GM12864 (cell line): Measurements from ENCODE around the gene REEP5.
"Not testable (repeated sequence)": the region's sequence is repeated elsewhere in the genome, so short reads cannot be mapped to it uniquely, and the experiment has no call there.

Source experiments
- DNase-seq: peaks from one replicate; pipeline ENCODE4 v3.0.0-alpha.2; 2011; ENCODE audit warnings: low read depth
- H3K4me3 ChIP-seq: 2 replicates; pipeline ENCODE4 v1.5.1; 2011; ENCODE audit warnings: mild to moderate bottlenecking, low read depth, low read length, control low read depth
- CTCF ChIP-seq: IDR thresholded peaks from 2 replicates; pipeline ENCODE4 v1.5.1; 2011; ENCODE audit warnings: low read depth, mild to moderate bottlenecking, moderate library complexity, low read length, control low read depth, inconsistent platforms; ENCODE audit errors: missing control alignments

REEP5 gene

GRCh38 chr5:112908854-112909253 lies 13.2 kb downstream of the REEP5 start:
- TF ChIP-seq CTCF, result no peak
- no peak overlapping the region for H3K4me3 ChIP-seq
- DNase-seq, result no peak

- TF ChIP-seq CTCF, result no peak
- no peak for DNase-seq
- H3K4me3 ChIP-seq, result no peak overlapping the region
These were observed 14.8 kb downstream of the REEP5 start for GRCh38 chr5:112907166-112907631.

GRCh38 chr5:112906637-112907036 lies 15.4 kb downstream of the REEP5 start:
- TF ChIP-seq CTCF, result no peak

GRCh38 chr5:112904996-112905395 lies 17.0 kb downstream of the REEP5 start:
- not testable (repeated sequence) for DNase-seq, H3K4me3 ChIP-seq

More at GRCh38 chr5:112906637-112907036, 15.4 kb downstream of the REEP5 start:
- H3K4me3 ChIP-seq, result no peak overlapping the region
- no peak for DNase-seq

GRCh38 chr5:112902561-112902960 lies 19.5 kb downstream of the REEP5 start:
- no peak for DNase-seq
- H3K4me3 ChIP-seq, result no peak overlapping the region
- no peak for TF ChIP-seq CTCF

GRCh38 chr5:112895682-112896081 lies 26.3 kb downstream of the REEP5 start:
- no peak overlapping the region for H3K4me3 ChIP-seq
- TF ChIP-seq CTCF, result no peak
- DNase-seq, result no peak

GRCh38 chr5:112892776-112893175 lies 29.3 kb downstream of the REEP5 start:
- TF ChIP-seq CTCF, result no peak
- no peak overlapping the region for H3K4me3 ChIP-seq
- no peak for DNase-seq

GRCh38 chr5:112892066-112892465 lies 30.0 kb downstream of the REEP5 start:
- H3K4me3 ChIP-seq, DNase-seq: not testable (repeated sequence)
